ENCODE results near the gene ACBD6. TPM values are rescaled to one million over a fixed set of nuclear protein-coding genes. Genes with fewer than 3 reads are reported as not detected.

The ACBD6 gene
- total and polyA plus RNA-seq, 10 of the 15 experiments (the other 5 are each of a cell fraction or from before 2014, with no cell fraction given), result 15.0 to 67.3 (median 55.0) TPM

GRCh38 chr1:180504186-180504585 is 1.8 kb upstream of the ACBD6 start:
- no peak overlapping the region for H3K4me2 ChIP-seq (ENCODE audit: control insufficient read depth, insufficient read depth)
- in situ Hi-C loops (cut with MboI) (no loop called here), intact Hi-C loops (cut with micrococcal nuclease; ENCODE audit: unreplicated experiment) (no loop called here)
- CTCF ChIA-PET, result interaction anchor here (0.6 to 7.0 kb wide), 9 partner anchors 9 to 1275 kb away, joined by 3 to 56 read pairs (median 3); no protein-coding TSS in a partner anchor
- H3K4me3 ChIP-seq, result no peak overlapping the region
- no peaks in the 10 kb centered on the region for H3K4me1 ChIP-seq (ENCODE audit: control insufficient read depth, insufficient read depth, low read length)
- no peaks in the 10 kb centered on the region for H3K36me3 ChIP-seq (ENCODE audit: control insufficient read depth in 2 of 2, insufficient read depth in 2 of 2, low read length in 1 of 2)
- ATAC-seq (no peak), DNase-seq (ENCODE audit: low read depth, low spot score) (no peak), FAIRE-seq (no peak)
- H3K27me3 ChIP-seq (replicated peaks in 1 of 2; ENCODE audit: control insufficient read depth in 2 of 2, insufficient read depth in 2 of 2, low read length in 1 of 2), result no peaks in the 10 kb centered on the region
- TF ChIP-seq HDGF (IDR thresholded peaks at IDR 0.05) (no peak), SMC3 (IDR thresholded peaks at IDR 0.05; ENCODE audit: borderline replicate concordance, low read length) (no peak), KDM1A (IDR thresholded peaks at IDR 0.05; ENCODE audit: borderline replicate concordance) (no peak), HCFC1 (IDR thresholded peaks at IDR 0.05; ENCODE audit: low read length) (no peak)
- POLR2A ChIA-PET, result interaction anchor here (1.4 to 1.9 kb wide), 2 partner anchors 11 to 349 kb away, joined by 4 to 5 read pairs; no protein-coding TSS in a partner anchor
- no peaks in the 10 kb centered on the region for H4K20me1 ChIP-seq (ENCODE audit: control insufficient read depth, insufficient read depth)
- H3K27ac ChIP-seq (ENCODE audit: control insufficient read depth, insufficient read depth), result no peak overlapping the region
- H3K9me3 ChIP-seq (replicated peaks; ENCODE audit: control insufficient read depth, insufficient read depth, low read length), result no peaks in the 10 kb centered on the region; the same call in 2 of the 3 replicates
- SMC1A ChIA-PET (ENCODE audit: uncharacterized antibody, unreplicated experiment), result interaction anchor here (0.6 to 1.9 kb wide), 5 partner anchors 9 to 594 kb away, joined by 3 to 5 read pairs (median 3); no protein-coding TSS in a partner anchor
- RAD21 ChIA-PET (ENCODE audit: unreplicated experiment), result no interaction called here
- H3K9ac ChIP-seq (ENCODE audit: control insufficient read depth, insufficient read depth, low read length), result no peak overlapping the region
- BruUV-seq (replicated peaks), result no TSS peak
- WGBS (ENCODE audit: insufficient coverage, insufficient replicate concordance, low lambda C conversion rate, missing lambda C conversion rate), result 97% methylated on average over 3 of the region's 3 CpGs
- H3K79me2 ChIP-seq (ENCODE audit: control insufficient read depth, insufficient read depth, low read length), result peaks cover 33% of the 10 kb centered on the region
- H2AFZ ChIP-seq (ENCODE audit: control insufficient read depth, low read depth, low read length), result no peak overlapping the region

DNA sequence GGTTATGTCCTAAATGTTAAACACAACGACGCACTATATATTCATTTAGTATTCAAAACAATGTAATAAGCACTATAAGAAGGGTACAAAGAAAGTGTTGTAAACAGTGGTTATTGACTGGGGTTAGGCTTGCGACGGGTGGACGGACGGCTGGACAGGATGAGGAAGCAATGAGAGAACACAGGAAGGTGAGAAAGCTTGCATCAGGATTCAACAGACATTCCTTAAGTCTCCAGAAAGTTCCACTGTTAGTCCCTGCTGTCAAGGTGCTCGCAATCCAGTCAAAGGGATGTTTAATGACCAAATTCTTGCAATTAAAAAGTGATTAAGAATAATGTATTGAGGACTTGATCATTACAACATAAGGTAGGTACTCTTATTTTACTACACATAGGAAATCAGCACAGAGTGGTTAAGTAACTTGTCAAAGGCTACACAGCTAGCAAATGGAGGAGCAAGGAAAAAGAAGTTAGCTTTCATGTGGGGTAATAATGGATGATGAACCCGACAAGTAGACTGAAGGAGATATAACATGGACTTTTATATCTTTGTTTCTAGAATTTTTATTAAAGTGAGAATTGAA is 994 bp upstream of the ACBD6 start:
- BruUV-seq (replicated peaks), result no TSS peak
- H2AFZ ChIP-seq (ENCODE audit: control insufficient read depth, low read depth, low read length), result peak overlapping the region; percentile 99
- H3K9me3 ChIP-seq (replicated peaks; ENCODE audit: control insufficient read depth, insufficient read depth, low read length), result no peaks in the 10 kb centered on the region
- 25% methylated on average over 8 of the region's 8 CpGs for WGBS (ENCODE audit: insufficient coverage, insufficient replicate concordance, low lambda C conversion rate, missing lambda C conversion rate)
- H3K36me3 ChIP-seq (ENCODE audit: control insufficient read depth in 2 of 2, insufficient read depth in 2 of 2, low read length in 1 of 2), result no peaks in the 10 kb centered on the region
- peak overlapping the region; percentile 94 for H3K27ac ChIP-seq (ENCODE audit: control insufficient read depth, insufficient read depth)
- ChIA-PET CTCF (interaction anchor here (0.7 to 7.0 kb wide), 7 partner anchors 10 to 650 kb away, joined by 3 to 56 read pairs (median 4); no protein-coding TSS in a partner anchor), RAD21 (ENCODE audit: unreplicated experiment) (no interaction called here), SMC1A (ENCODE audit: uncharacterized antibody, unreplicated experiment) (interaction anchor here (0.6 to 1.7 kb wide), 7 partner anchors 10 to 595 kb away, joined by 3 to 5 read pairs (median 3); no protein-coding TSS in a partner anchor), POLR2A (interaction anchor here (0.6 to 1.4 kb wide), 4 partner anchors 350 to 1263 kb away, joined by 3 to 5 read pairs (median 4); no protein-coding TSS in a partner anchor)
- DNase-seq (ENCODE audit: low read depth, low spot score) (no peak), ATAC-seq (peak; percentile 3), FAIRE-seq (peak; percentile 62)
- TF ChIP-seq NFXL1 (IDR thresholded peaks at IDR 0.05; ENCODE audit: borderline replicate concordance), result 0 out of 2 replicates have a peak, but pooled peaks have one; percentile 29
- no peak for TF ChIP-seq JUND (IDR thresholded peaks at IDR 0.05; ENCODE audit: low read depth, low read length)
- no peak for TF ChIP-seq TARDBP (IDR thresholded peaks at IDR 0.05; ENCODE audit: borderline replicate concordance)
- no peak for TF ChIP-seq CBX5 (IDR thresholded peaks at IDR 0.05; ENCODE audit: low read depth)
- peak; percentile 51; the same call in 1 of the 2 replicates for TF ChIP-seq SMARCA5 (IDR thresholded peaks at IDR 0.05)
- no peak for TF ChIP-seq PAX5 (IDR thresholded peaks at IDR 0.05; ENCODE audit: borderline replicate concordance, low read depth, low read length)
- no peaks in the 10 kb centered on the region for H3K4me1 ChIP-seq (ENCODE audit: control insufficient read depth, insufficient read depth, low read length)
- no peaks in the 10 kb centered on the region for H3K27me3 ChIP-seq (replicated peaks in 1 of 2; ENCODE audit: control insufficient read depth in 2 of 2, insufficient read depth in 2 of 2, low read length in 1 of 2)
- intact Hi-C loops (cut with micrococcal nuclease; ENCODE audit: unreplicated experiment), result no loop called here
- peak overlapping the region; percentile 82 for H3K4me3 ChIP-seq
- H4K20me1 ChIP-seq (ENCODE audit: control insufficient read depth, insufficient read depth), result no peaks in the 10 kb centered on the region
- in situ Hi-C loops (cut with MboI), result no loop called here
- peaks cover 41% of the 10 kb centered on the region for H3K79me2 ChIP-seq (ENCODE audit: control insufficient read depth, insufficient read depth, low read length)
- H3K4me2 ChIP-seq (ENCODE audit: control insufficient read depth, insufficient read depth), result peak overlapping the region; percentile 32
- H3K9ac ChIP-seq (ENCODE audit: control insufficient read depth, insufficient read depth, low read length), result peak overlapping the region; percentile 93

All from GM12878 (cell line).